SK-N-SH (cell line): Measurements from ENCODE around the gene ZNF3. TPM values are rescaled to one million over a fixed set of nuclear protein-coding genes. Genes with fewer than 3 reads are reported as not detected.

Source experiments
- CTCF ChIA-PET: fragments of 300-600, 350-600 bp; formaldehyde crosslinking; extraction: SDS; loops from one replicate; lab custom pipeline; 2021; lab: Yijun Ruan, JAX
- POLR2A ChIA-PET: fragments of 350-600 bp; sonication (Branson Sonifier 250); formaldehyde crosslinking; extraction: SDS; loops from one replicate; lab custom pipeline; 2020; ENCODE audit warnings: antibody characterized with exemption, inconsistent platforms; lab: Yijun Ruan, JAX
- DNase-seq: peaks from one replicate; pipeline ENCODE4 v3.0.0; 2012
- H2AFZ ChIP-seq: fragments of 200-600 bp; sonication (generic); 2 replicates; pipeline ENCODE4 v1.8.1; 2016; ENCODE audit warnings: antibody characterized with exemption, mild to moderate bottlenecking, low read depth
- H3F3A ChIP-seq: fragments of 200-600 bp; sonication (generic); replicated peaks from 2 replicates; pipeline ENCODE3; 2016; ENCODE audit warnings: antibody characterized with exemption, mild to moderate bottlenecking; ENCODE audit not compliant: insufficient read depth
- H3K27ac ChIP-seq, 2 experiments: fragments of 200-500 bp in 1 of 2; fragments of 200-600 bp in 1 of 2; sonication (Bioruptor generic) in 1 of 2; sonication (generic), shearing (Covaris generic) in 1 of 2; 2 replicates each; pipeline versions ENCODE4 v1.5.1 to v1.6.1; 2014 to 2016; ENCODE audit warnings: low read depth in 2 of 2, inconsistent platforms in 1 of 2, low read length in 1 of 2, mild to moderate bottlenecking in 1 of 2, mixed read lengths in 1 of 2
- H3K27me3 ChIP-seq: fragments of 200-600 bp; sonication (generic), shearing (Covaris generic); 2 replicates; pipeline ENCODE4 v1.6.1; 2016; ENCODE audit warnings: mixed run types; ENCODE audit not compliant: insufficient read depth
- H3K36me3 ChIP-seq, 2 experiments: fragments of 200-500 bp in 1 of 2; fragments of 200-600 bp in 1 of 2; sonication (Bioruptor generic) in 1 of 2; sonication (generic) in 1 of 2; replicated peaks in 1 of 2; 2 replicates each; pipeline versions ENCODE3 to v1.5.1; 2014 to 2016; ENCODE audit warnings: low read length in 1 of 2, mild to moderate bottlenecking in 1 of 2; ENCODE audit not compliant: insufficient read depth in 2 of 2, control insufficient read depth in 1 of 2
- H3K4me1 ChIP-seq, 2 experiments: fragments of 200-500 bp in 1 of 2; fragments of 200-600 bp in 1 of 2; sonication (Bioruptor generic) in 1 of 2; sonication (generic), shearing (Covaris generic) in 1 of 2; 2 replicates each; pipeline versions ENCODE4 v1.5.1 to v1.6.1; 2014 to 2016; ENCODE audit warnings: low read depth in 1 of 2, low read length in 1 of 2, mixed run types in 1 of 2; ENCODE audit not compliant: insufficient read depth in 2 of 2, control insufficient read depth in 1 of 2
- H3K4me2 ChIP-seq: fragments of 200-600 bp; sonication (generic), shearing (Covaris generic); 2 replicates; pipeline ENCODE4 v1.6.1; 2017; ENCODE audit warnings: mixed run types
- H3K4me3 ChIP-seq, 2 experiments: fragments of 200-500 bp in 1 of 2; fragments of 200-600 bp in 1 of 2; sonication (Bioruptor generic) in 1 of 2; sonication (generic), shearing (Covaris generic) in 1 of 2; 2 replicates each; pipeline versions ENCODE4 v1.5.1 to v1.8.1; 2014 to 2016; ENCODE audit warnings: low read depth in 2 of 2, inconsistent platforms in 1 of 2, low read length in 1 of 2, mild to moderate bottlenecking in 1 of 2, mixed read lengths in 1 of 2, moderate library complexity in 1 of 2
- H3K79me2 ChIP-seq: fragments of 200-600 bp; sonication (generic); 2 replicates; pipeline ENCODE4 v1.8.1; 2017; ENCODE audit warnings: mild to moderate bottlenecking; ENCODE audit not compliant: insufficient read depth
- H3K9ac ChIP-seq: fragments of 200-600 bp; sonication (generic); 2 replicates; pipeline ENCODE4 v1.6.1; 2017; ENCODE audit warnings: mixed run types
- H3K9me2 ChIP-seq: fragments of 200-600 bp; sonication (generic); 2 replicates; pipeline ENCODE4 v1.6.1; 2017; ENCODE audit warnings: mixed run types
- H3K9me3 ChIP-seq: fragments of 200-600 bp; sonication (generic); 2 replicates; pipeline ENCODE4 v1.6.1; 2017; ENCODE audit warnings: mixed run types, mild to moderate bottlenecking, moderate library complexity
- H4K20me1 ChIP-seq: fragments of 200-600 bp; sonication (generic); 2 replicates; pipeline ENCODE4 v1.6.1; 2017; ENCODE audit warnings: mild to moderate bottlenecking, mixed run types; ENCODE audit not compliant: insufficient read depth
- ELF1 ChIP-seq: IDR thresholded peaks from 2 replicates; pipeline ENCODE4 v1.4.0; 2012
- EP300 ChIP-seq, 2 experiments: IDR thresholded peaks; 2 replicates each; pipeline versions ENCODE4 v1.4.0 to v1.6.1; 2012; ENCODE audit warnings: borderline replicate concordance in 1 of 2, low read depth in 1 of 2, low read length in 1 of 2
- EZH2phosphoT487 ChIP-seq: fragments of 200-600 bp; sonication (generic); IDR thresholded peaks from 2 replicates; pipeline ENCODE4 v1.6.1; 2017; ENCODE audit warnings: low read depth, mixed run types, mild to moderate bottlenecking, antibody characterized with exemption, moderate library complexity, borderline replicate concordance
- FOSL2 ChIP-seq: IDR thresholded peaks from 2 replicates; pipeline ENCODE4 v1.4.0; 2012; ENCODE audit warnings: low read depth, mild to moderate bottlenecking, moderate library complexity, borderline replicate concordance
- FOXJ3 ChIP-seq: sonication (generic); formaldehyde crosslinking; IDR thresholded peaks from 2 replicates; pipeline ENCODE4 v1.5.1; 2020; ENCODE audit warnings: mild to moderate bottlenecking, missing genetic modification reagents
- FOXM1 ChIP-seq: IDR thresholded peaks from 2 replicates; pipeline ENCODE4 v1.4.0; 2012; ENCODE audit warnings: low read depth, mild to moderate bottlenecking
- GABPA ChIP-seq: IDR thresholded peaks from 2 replicates; pipeline ENCODE4 v1.4.0; 2012; ENCODE audit warnings: low read depth, mild to moderate bottlenecking
- JUND ChIP-seq: IDR thresholded peaks from 2 replicates; pipeline ENCODE4 v1.4.0; 2012
- MXI1 ChIP-seq: IDR thresholded peaks from 2 replicates; pipeline ENCODE4 v1.6.1; 2012; ENCODE audit warnings: mild to moderate bottlenecking, low read depth, low read length, improper control_type of control experiment
- NFIC ChIP-seq: IDR thresholded peaks from 2 replicates; pipeline ENCODE4 v1.4.0; 2012; ENCODE audit warnings: borderline replicate concordance
- NRF1 ChIP-seq: IDR thresholded peaks from 2 replicates; pipeline ENCODE4 v1.6.1; 2012; ENCODE audit warnings: low read depth, mild to moderate bottlenecking, low read length
- POLR2AphosphoS5 ChIP-seq: IDR thresholded peaks from 2 replicates; pipeline ENCODE4 v1.6.1; 2012; ENCODE audit warnings: low read depth, low read length
- RAD21 ChIP-seq: IDR thresholded peaks from 2 replicates; pipeline ENCODE4 v1.6.1; 2012; ENCODE audit warnings: mild to moderate bottlenecking, low read length
- RCOR1 ChIP-seq: fragments of 150-350 bp; IDR thresholded peaks from 2 replicates; pipeline ENCODE4 v1.6.1; 2017; ENCODE audit warnings: antibody characterized with exemption, low read length
- RXRA ChIP-seq: IDR thresholded peaks from 2 replicates; pipeline ENCODE4 v1.4.0; 2012; ENCODE audit warnings: low read depth, mild to moderate bottlenecking, borderline replicate concordance
- SMC3 ChIP-seq: IDR thresholded peaks from 2 replicates; pipeline ENCODE4 v1.6.1; 2012; ENCODE audit warnings: low read depth, low read length, improper control_type of control experiment
- TAF1 ChIP-seq: IDR thresholded peaks from 2 replicates; pipeline ENCODE4 v1.6.1; 2012; ENCODE audit warnings: low read depth, mild to moderate bottlenecking, low read length, moderate library complexity, borderline replicate concordance
- TCF12 ChIP-seq: IDR thresholded peaks from 2 replicates; pipeline ENCODE4 v1.4.0; 2012
- TEAD4 ChIP-seq: IDR thresholded peaks from 2 replicates; pipeline ENCODE4 v1.4.0; 2012; ENCODE audit warnings: mild to moderate bottlenecking, borderline replicate concordance; ENCODE audit not compliant: insufficient read depth
- YY1 ChIP-seq: IDR thresholded peaks from 2 replicates; pipeline ENCODE4 v1.4.0; 2012; ENCODE audit warnings: low read depth, mild to moderate bottlenecking
- ZBTB33 ChIP-seq: IDR thresholded peaks from 2 replicates; pipeline ENCODE4 v1.4.0; 2012; ENCODE audit warnings: low read depth, borderline replicate concordance
- WGBS: methylation state at CpG from one replicate; pipeline ENCODE4 v1.1.6; 2017; ENCODE audit warnings: low lambda C conversion rate; 5-methylcytosine and 5-hydroxymethylcytosine counted together
- polyA plus RNA-seq, 3 experiments: library from polyadenylated mRNA; depleted of rRNA; stranded (reverse); fragments of >200 nt; gene quantifications; 2 replicates each; pipeline ENCODE4 v1.2.3, GENCODE V29; 2012

Gene ZNF3
- polyA plus RNA-seq, 1 of the 3 experiments (the other 2 are of a cell fraction), result 30.5 TPM

GRCh38 chr7:100085515-100085914 is 4.0 kb upstream of the ZNF3 start:
- POLR2A ChIA-PET, result interaction anchor here (1.8 kb wide), 1 partner anchor 15 kb away, joined by 7 read pairs; the partner anchor contains the start of genes AP4M1 and MCM7
- no peak overlapping the region for H3K4me2 ChIP-seq
- H3K9me2 ChIP-seq, result no peaks in the 10 kb centered on the region

DNA sequence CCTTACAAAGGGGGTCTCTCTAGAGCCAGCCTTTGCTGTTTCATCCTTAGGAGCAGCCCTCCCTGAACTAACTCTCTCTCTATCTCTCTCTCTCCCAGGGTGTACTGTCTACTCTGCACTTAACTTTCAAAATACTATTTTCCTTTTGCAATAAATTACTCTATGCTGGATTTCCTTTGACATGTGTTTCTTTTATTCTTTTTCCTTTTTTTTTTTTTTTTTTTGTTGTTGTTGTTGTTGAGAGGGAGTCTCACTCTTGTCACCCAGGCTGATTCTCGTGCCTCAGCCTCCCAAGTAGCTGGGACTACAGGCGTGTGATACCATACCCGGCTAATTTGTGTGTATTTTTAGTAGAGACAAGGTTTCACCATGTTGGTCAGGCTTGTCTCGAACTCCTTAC is 1.5 kb upstream of the ZNF3 start:
- Histone ChIP-seq H3K36me3 (peaks cover 12 to 24% of the 10 kb centered on the region in 2 experiments), H2AFZ (no peak overlapping the region), H3K27me3 (no peaks in the 10 kb centered on the region), H3K4me2 (no peak overlapping the region), H3K27ac (no peak overlapping the region), H3K9me3 (no peaks in the 10 kb centered on the region), H3K79me2 (peaks cover 38% of the 10 kb centered on the region), H4K20me1 (peaks cover 16% of the 10 kb centered on the region; the same call in 1 of the 2 replicates), H3F3A (peaks cover 18% of the 10 kb centered on the region), H3K9ac (no peak overlapping the region), H3K4me3 (no peak overlapping the region), H3K4me1 (peaks cover 13 to 29% of the 10 kb centered on the region in 2 experiments; a peak in 3 of 4 replicates), H3K9me2 (no peaks in the 10 kb centered on the region)
- ChIA-PET POLR2A (interaction anchor here (0.5 kb wide), 1 partner anchor 52 kb away, joined by 3 read pairs; no protein-coding TSS in a partner anchor), CTCF (interaction anchor here (1.0 to 8.5 kb wide), 11 partner anchors 12 to 506 kb away, joined by 3 to 59 read pairs (median 6); partner anchors contain the start of genes AP4M1 and MCM7)
- 88% methylated on average over 4 of the region's 4 CpGs for WGBS
- DNase-seq, result no peak
- TF ChIP-seq JUND (no peak), TCF12 (no peak), GABPA (no peak), EZH2phosphoT487 (no peak), MXI1 (no peak), SMC3 (no peak)

More at GRCh38 chr7:100085515-100085914, 4.0 kb upstream of the ZNF3 start:
- H3F3A ChIP-seq, result peaks cover 39% of the 10 kb centered on the region
- no peak for DNase-seq
- no peaks in the 10 kb centered on the region for H3K27me3 ChIP-seq
- H3K9ac ChIP-seq, result no peak overlapping the region
- H3K9me3 ChIP-seq, result no peaks in the 10 kb centered on the region
- H3K79me2 ChIP-seq, result peaks cover 38% of the 10 kb centered on the region
- H4K20me1 ChIP-seq, result no peaks in the 10 kb centered on the region
- no peak overlapping the region for H2AFZ ChIP-seq
- CTCF ChIA-PET, result interaction anchor here (1.0 to 8.5 kb wide), 4 partner anchors 12 to 92 kb away, joined by 4 to 59 read pairs (median 22); partner anchors contain the start of genes AP4M1 and MCM7
- peak overlapping the region in 1 of 2 experiments; percentile 98; a peak in 1 of 4 replicates for H3K27ac ChIP-seq
- H3K4me3 ChIP-seq, result no peak overlapping the region
- H3K4me1 ChIP-seq, result peaks cover 11 to 29% of the 10 kb centered on the region in 2 experiments; a peak in 3 of 4 replicates
- WGBS, result 89% methylated on average over 3 of the region's 3 CpGs
- TF ChIP-seq FOXM1 (no peak), TAF1 (no peak), YY1 (no peak), EP300 (IDR thresholded peaks at IDR 0.05; ENCODE audit: borderline replicate concordance in 1 of 2, low read depth in 1 of 2, low read length in 1 of 2) (no peak), NRF1 (no peak), ELF1 (no peak), RCOR1 (no peak), GABPA (no peak), RXRA (no peak), POLR2AphosphoS5 (no peak), TEAD4 (no peak), FOSL2 (no peak), JUND (no peak), FOXJ3 (CRISPR knock-in tag) (no peak), MXI1 (no peak), RAD21 (no peak), NFIC (no peak), TCF12 (no peak), ZBTB33 (no peak)
- TF ChIP-seq, all 33 proteins: peak for 0
- peaks cover under 1 to 4% of the 10 kb centered on the region in 2 experiments for H3K36me3 ChIP-seq
